A673 (cell line): Measurements from ENCODE around the gene SLC2A9.

Source experiments
- CTCF ChIP-seq: fragments of 300-800, 200-600 bp; sonication (generic); conservative IDR thresholded peaks from 2 replicates; pipeline ENCODE4 v1.5.1; 2017; ENCODE audit warnings: low read depth, mild to moderate bottlenecking, antibody characterized with exemption, low read length, moderate library complexity, mixed read lengths
- EZH2 ChIP-seq: fragments of 200-600 bp; sonication (generic); IDR thresholded peaks from 2 replicates; pipeline ENCODE4 v1.6.1; 2017; ENCODE audit warnings: borderline replicate concordance, low read depth, mild to moderate bottlenecking, mixed read lengths, antibody characterized with exemption, low read length; ENCODE audit not compliant: poor library complexity, severe bottlenecking

DNA sequence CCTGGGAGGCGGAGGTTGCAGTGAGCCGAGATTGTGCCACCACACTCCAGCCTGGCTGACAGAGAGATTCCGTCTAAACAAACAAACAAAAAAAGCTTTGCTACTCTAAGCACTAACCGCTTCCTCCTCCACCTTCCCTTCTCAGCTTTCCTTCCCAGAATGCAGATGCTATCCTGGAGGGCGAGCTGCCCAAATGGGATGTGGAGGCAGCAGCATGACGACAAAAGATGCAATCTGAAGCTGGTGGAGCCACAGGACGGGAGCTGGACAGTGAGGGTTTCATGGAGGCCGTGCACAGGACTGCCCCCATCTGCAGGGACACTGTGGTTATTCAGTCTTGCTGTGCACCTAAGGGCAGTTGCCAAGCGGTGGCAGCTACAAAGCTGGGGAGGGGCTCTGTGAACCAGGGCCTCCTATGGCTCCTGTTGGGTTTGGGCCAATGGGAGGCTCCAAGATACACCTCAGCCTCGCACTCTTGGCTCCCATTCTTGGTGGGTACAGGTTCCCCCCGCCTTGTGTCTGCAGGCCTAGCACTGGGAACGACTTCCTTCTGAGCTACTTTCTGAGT lies 47.9 kb upstream of the SLC2A9 start:
- TF ChIP-seq CTCF (no peak), EZH2 (no peak)
